HG03469 (cell line): ENCODE measurements around the gene TTC7B.
A peak's percentile ranks its signal among the peaks of the same experiment; 100 is the strongest.

ENCODE experiments used
- ATAC-seq: cut with Tn5 transposase; IDR thresholded peaks from one replicate; pipeline ENCODE4 v1.9.1; 2021; ENCODE audit warnings: mild to moderate bottlenecking, moderate library complexity, moderate number of reproducible peaks; ENCODE audit not compliant: unreplicated experiment

Gene TTC7B

DNA sequence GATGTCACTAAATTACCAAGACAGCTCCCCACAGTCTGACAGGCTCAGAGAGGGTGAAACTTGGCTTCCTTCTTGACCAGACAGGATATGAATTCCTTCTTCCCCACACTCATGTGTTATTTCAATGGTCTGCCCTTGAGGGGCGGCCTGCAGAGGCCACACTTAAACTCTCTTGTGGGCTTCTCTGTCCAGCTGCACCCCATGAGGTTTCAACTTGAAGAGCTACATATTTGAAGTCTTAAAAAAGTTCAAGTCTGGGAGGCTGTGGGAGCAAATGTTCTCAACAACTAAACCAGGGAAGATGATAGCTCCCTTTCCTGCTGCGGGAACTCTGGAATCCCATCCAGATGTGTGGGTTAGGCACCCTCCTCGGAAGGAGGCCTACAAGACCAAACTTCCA lies 98.3 kb downstream of the TTC7B start:
- ATAC-seq, result no peak

GRCh38 chr14:90715993-90716392 lies 100.2 kb downstream of the TTC7B start:
- no peak for ATAC-seq

DNA sequence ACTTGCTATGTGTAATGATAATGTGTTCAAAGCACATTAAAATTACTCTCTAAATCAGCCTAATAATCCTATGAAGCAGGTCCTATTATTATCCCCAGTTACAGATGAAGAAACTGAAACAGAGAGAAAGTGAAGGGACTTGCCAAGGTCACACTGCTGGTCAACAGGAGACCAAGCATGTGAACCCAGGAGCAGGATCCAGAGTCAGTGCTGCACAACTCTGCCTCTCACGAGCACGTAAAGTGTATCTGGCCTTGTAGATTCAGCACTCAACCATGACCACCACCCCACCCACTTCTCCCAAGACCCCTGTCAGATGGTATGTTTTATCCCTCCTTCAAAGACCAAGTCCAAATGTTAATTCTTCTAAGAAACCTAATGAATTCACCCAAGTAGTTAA lies 100.7 kb downstream of the TTC7B start:
- ATAC-seq, result no peak

DNA sequence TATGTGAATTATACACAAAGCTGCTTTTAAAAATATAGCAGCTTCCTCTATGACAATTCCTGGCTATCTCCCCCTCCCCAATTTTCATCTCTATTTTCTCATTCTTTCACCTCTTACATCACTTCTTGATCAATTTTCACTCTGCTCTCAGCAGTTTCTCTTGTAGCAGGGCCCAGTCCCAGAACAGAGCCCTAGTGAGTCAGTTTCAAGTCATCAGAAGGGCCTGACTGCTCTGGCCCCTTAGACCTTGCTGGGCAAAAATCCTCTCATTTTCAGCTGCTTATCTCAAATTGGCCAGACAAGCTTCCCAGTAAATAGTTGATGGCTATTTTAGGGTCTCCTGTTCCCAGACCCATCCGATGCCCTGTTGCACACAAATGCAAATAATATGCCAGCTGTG lies 101.4 kb downstream of the TTC7B start:
- ATAC-seq, result no peak

GRCh38 chr14:90704738-90705392 lies 111.4 kb downstream of the TTC7B start:
- ATAC-seq, result no peak

DNA sequence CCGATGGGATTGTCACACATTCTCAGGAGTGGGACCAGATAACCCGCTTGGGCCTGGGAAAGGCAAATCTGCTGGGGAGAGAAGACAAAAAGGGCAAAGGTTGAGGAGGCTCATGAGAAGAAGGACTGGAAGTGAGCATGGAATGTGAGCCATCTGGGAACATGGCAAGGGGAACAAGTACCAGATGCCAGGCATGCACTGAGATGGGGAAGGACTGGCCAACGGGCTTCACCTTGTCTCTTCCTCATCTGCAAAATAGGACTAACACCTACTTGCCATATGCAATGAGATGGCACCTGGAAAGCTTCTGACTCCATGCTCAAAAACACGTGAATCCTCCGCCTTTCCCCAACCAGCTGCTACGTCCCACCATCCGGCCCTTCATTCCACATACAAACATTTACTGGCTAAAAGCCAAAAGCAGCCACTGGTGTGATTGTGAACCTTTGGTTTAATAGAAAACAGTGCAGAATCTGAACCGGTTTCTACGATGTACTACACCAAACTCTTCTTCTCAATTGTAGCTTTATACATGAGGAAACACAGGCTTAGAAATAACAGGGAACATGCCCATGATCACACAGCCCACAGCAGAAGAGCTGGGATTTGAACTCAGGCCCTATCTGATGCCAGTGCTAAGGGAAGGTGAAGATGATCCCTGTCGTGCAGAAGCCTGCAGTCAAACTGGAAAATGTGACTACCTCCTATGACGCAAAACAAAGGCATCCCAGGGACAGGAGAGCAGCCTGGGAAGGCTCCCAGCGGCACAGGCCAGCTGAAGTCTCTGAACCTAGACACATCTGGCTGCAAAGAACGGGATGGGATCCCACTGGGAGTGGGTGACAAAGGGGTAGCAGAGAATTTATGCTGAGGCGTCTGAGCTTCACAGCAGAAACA lies 112.1 kb downstream of the TTC7B start:
- ATAC-seq, result no peak

DNA sequence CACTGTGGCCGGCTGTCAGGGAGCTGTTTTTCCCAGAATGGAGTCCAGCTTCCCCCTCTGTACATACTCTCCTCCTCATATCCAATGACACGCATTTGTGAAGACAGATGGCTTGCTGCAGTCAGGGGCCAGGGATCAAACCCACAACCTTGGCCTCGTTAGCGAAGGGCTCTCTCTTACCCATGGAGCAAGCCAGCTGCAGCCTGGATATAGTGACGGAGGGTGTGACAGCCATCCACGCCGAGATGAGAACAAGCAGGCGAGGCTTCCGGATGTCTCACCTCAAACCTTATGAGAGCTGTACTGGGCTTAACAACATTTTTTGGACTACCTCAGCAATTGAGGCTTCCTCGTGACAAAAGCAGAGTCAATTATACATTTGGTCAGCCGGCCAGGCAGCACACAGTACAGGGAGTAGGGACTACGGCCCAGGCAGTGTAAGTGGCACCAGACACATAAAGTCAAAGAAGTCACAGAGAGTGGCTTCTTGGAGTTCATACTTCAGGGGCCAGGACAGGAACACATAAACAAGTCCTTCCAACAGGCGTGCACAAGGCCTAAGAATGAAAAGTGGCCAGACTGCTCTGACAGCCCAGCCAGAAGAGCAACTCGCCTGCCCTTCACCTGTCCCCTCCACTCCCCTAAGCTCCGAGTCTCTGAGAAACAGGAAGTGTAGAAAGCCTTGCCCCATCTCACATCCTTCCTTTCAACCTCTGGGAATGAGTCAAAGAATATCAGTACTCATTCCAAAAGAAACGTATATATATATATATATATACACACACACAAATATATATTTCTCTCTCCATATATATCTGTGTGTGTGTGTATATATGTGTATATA lies 115.1 kb downstream of the TTC7B start:
- no peak for ATAC-seq

DNA sequence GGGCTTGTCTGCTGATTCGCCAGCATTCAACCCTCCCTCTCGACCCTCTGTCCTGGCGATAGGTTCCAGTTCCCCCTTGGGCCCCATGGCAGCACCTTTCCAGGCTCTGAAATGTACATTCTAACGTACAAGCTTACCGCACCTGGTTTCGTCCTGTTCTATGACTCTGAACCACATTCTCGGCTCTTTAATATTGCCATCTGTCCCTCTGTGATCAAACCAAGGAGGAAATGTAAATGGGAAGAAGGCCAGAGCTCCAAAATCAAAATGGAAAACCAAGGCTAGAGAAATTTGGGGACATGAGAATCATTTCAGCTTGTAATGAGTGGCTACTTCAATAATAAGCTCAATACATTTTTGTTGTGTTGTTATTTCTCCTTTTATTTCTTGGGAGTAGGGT lies 117.2 kb downstream of the TTC7B start:
- no peak for ATAC-seq

DNA sequence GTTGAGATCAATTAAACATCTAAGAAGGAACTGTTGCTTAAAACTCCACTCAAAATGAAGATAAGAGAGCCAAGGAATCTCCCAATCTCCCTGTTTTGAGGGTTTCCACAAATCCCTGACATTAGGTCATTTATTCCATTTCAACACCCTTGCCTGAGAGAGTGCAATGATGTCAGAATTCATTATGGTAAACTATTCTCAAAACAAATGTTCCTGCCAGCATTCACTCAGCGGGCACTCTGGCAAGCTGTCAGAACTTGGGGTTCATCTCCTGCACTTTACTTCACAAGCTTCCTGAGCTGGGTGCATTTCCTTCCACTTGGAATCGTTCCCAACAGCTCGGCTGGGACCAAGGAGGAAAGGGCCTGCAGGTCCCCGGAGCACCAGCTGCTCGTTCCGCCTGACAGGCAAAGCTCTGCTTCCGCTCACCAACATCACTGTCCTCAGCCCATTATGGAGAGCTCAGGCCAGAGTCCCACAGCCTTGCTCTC lies 117.8 kb downstream of the TTC7B start:
- no peak for ATAC-seq

- ATAC-seq, result peak; percentile 51
Measured at GRCh38 chr14:90697577-90698206, 118.5 kb downstream of the TTC7B start.

GRCh38 chr14:90697132-90697531 lies 119.1 kb downstream of the TTC7B start:
- no peak for ATAC-seq

DNA sequence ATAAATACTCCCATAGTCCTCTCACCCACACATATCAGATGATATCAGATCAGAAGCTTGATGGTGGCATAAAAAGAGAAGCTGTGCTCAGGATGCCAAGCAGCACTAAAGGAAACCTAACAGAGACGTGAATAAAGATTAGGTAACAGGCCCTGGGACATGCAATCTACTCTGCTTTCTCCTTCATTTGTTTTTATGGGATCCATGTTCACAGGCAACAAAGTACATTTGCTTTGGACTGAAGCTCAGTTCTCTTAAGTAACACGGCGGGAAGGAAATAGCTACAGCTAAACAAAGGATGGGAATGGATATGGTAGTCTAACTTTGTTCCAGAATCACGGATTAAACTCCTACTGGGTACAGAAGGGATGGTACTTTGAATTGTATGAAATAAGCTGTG lies 119.5 kb downstream of the TTC7B start:
- ATAC-seq, result no peak

DNA sequence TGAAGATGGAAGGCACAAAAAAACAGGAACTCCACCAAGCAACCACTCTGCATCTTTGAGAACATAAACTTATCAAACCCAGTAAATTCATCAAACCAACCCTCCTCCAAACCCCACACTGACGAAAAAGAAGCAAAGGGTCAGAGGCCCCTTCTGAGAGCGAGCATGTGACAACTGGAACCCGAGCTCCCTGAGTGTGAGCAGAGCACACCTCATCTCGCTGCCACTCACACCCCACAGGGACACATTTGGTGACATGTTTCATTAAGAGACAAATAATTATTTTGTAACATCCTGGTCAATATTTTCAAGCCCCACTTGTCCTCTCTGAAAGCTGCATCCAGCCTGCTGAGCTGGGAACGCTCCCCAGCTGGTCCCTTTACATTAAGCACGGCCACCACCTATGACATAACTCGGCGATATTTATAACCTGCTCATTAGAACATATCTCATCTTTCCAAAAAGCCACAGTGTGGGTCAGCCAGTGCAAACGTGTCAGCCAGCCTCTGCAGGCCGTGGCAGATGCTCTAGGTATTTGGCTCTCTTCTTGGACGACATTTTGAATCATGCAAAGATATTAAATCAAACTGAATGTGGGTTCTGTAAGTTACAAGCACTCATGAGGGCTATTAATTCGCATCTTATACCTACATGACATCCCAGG lies 120.1 kb downstream of the TTC7B start:
- ATAC-seq, result no peak

GRCh38 chr14:90693413-90693812 lies 122.8 kb downstream of the TTC7B start:
- ATAC-seq, result no peak

DNA sequence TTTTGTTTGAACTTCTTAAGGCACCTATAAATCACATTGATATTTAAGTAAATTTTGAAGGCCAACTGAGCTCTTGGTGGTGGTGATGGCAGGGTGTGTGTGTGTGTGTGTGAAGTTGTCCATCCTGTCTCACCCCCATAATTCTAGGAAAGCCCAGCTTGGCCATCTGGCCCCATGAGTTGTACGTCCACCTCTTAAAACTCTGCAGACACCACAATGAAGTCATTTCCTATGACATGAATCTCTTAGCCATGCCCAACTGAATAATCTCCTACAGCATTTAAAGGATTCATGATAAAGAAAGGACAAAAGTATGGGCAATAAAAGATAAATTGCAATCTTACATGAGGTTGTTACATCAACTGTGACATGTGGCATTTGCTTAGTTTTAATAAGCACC lies 123.4 kb downstream of the TTC7B start:
- no peak for ATAC-seq

DNA sequence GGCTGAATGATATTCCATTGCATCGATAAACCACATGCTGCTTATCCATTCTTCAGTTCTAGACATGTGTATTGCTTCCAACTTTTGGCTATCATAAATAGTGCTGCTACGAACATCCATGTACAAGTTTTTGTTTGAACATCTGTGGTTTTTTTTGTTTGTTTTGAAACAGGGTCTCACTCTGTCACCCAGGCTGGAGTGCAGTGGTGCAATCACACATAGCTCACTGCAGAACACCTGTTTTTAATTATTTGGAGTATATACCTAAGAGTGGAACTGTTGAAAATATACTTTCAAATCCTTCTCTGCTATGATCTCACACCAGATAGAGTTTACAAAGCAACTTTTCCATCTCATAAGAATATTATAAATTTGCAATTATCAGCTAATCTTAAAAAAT lies 124.2 kb downstream of the TTC7B start:
- ATAC-seq, result no peak

GRCh38 chr14:90691627-90692026 lies 124.6 kb downstream of the TTC7B start:
- ATAC-seq, result no peak

GRCh38 chr14:90687680-90688079 lies 128.6 kb downstream of the TTC7B start:
- ATAC-seq, result no peak

- ATAC-seq, result no peak
Measured at GRCh38 chr14:90682615-90683014, 133.6 kb downstream of the TTC7B start.

DNA sequence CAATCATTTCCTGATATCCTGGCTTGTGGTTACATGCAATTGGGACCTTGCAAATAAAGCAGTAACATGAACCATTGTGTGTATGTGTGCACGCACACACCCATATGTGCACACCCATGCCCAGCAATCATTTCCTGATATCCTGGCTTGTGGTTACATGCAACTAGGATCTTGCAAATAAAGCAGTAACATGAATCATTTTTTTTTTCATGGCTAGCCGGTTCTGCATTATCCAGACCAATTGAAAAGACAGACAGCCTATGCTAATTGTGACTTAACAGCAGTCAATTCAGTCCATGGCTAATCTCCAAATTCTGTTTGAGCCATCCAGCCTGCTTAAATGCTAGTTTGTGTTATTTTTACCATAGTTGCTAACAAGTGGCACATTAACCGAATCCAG lies 134.3 kb downstream of the TTC7B start:
- ATAC-seq, result no peak
